Activated naive CD4-positive, alpha-beta T cell treated with anti-CD3 and anti-CD28 coated beads, Interleukin-2, amount 50 U/mL, for 24 hours (primary cell): Measurements from ENCODE around the gene SCGB1A1.
"Not testable (repeated sequence)": the region's sequence is repeated elsewhere in the genome, so short reads cannot be mapped to it uniquely, and the experiment has no call there.

Experiments used
- H3K27ac Mint-ChIP-seq: one replicate; pipeline ENCODE4 v1.8.0; 2021; ENCODE audit warnings: mild to moderate bottlenecking, mixed read lengths
- H3K27me3 Mint-ChIP-seq: one replicate; pipeline ENCODE4 v1.8.0; 2021; ENCODE audit warnings: mixed read lengths
- H3K36me3 Mint-ChIP-seq: one replicate; pipeline ENCODE4 v1.8.0; 2021; ENCODE audit warnings: mixed read lengths
- H3K4me1 Mint-ChIP-seq: one replicate; pipeline ENCODE4 v1.8.0; 2021; ENCODE audit warnings: mixed read lengths
- H3K4me3 Mint-ChIP-seq: one replicate; pipeline ENCODE4 v1.8.0; 2021; ENCODE audit warnings: mild to moderate bottlenecking, mixed read lengths
- H3K9me3 Mint-ChIP-seq: one replicate; pipeline ENCODE4 v1.8.0; 2021; ENCODE audit warnings: mixed read lengths

SCGB1A1 gene

DNA sequence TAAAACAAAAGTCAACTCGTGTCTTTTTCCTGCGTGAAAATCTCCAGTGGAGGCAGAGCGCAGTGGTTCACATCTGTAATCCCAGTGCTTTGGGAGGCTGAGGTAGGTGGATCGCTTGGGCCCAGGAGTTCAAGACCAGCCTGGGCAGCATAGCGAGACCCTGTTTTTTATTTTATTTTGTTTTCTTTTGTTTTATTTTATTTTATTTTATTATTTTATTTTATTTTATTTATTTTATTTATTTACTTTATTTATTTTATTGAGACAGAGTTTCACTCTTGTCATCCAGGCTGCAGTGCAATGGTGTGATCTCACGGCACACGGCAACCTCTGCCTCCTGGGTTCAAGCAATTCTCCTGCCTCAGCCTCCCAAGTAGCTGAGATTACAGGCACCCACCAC, 31.1 kb downstream of the SCGB1A1 start:
- H3K27me3 Mint-ChIP-seq, H3K36me3 Mint-ChIP-seq, H3K4me1 Mint-ChIP-seq, H3K4me3 Mint-ChIP-seq, H3K27ac Mint-ChIP-seq, H3K9me3 Mint-ChIP-seq: not testable (repeated sequence)

DNA sequence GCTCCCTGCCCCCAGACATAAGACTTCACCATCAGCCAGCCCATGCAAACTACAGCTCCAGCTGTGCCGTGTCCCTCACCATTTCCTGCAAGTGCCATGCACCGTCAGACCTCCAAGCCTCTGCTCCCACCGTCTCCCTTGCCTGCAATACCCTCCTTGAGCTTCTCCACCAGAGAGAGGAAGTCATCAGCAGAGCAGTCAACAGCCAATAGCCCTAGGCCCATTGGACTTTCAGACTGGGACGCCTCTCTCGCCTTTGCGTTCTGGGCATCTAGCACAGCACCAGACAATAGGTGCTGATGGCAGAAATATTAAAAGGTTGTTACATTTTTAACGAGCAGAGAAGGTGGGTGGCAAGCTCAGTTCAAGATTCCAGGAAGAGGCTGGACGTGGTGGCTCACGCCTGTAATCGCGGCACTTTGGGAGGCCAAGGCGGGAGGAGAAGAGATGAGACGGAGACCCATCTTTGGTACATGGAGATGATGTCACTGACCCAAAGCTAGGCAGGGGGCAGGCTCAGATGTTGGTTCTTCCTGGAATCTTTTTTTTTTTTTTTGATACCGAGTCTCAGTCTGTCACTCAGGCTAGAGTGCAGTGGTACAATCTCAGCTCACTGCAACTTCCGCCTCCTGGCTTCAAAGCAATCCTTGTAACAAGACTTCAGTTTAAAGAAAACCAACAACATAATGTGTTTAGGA, 31.9 kb downstream of the SCGB1A1 start:
- Mint-ChIP-seq H3K4me1 (no peaks in the 10 kb centered on the region), H3K27me3 (peaks cover 4% of the 10 kb centered on the region), H3K27ac (no peak overlapping the region), H3K9me3 (no peaks in the 10 kb centered on the region), H3K36me3 (no peaks in the 10 kb centered on the region), H3K4me3 (no peak overlapping the region)

DNA sequence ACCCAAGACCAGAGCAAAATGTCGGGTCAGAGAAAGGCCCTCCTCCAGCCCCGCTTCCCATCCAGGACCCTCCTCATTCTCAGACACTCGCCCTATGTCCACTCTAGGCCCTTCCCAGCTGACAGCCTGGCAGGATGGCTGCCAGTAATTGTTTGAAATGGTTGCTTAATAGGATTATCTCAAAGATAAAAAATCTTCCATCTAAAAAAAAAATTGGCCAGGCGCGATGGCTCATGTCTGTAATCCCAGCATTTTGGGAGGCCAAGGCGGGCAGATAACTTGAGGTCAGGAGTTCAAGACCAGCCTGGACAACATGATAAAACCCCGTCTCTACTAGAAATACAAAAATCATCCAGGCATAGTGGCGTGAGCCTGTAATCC, 32.4 kb downstream of the SCGB1A1 start:
- peaks cover 4% of the 10 kb centered on the region for H3K27me3 Mint-ChIP-seq
- no peaks in the 10 kb centered on the region for H3K9me3 Mint-ChIP-seq
- H3K4me3 Mint-ChIP-seq, result no peak overlapping the region
- H3K27ac Mint-ChIP-seq, result no peak overlapping the region
- H3K4me1 Mint-ChIP-seq, result no peaks in the 10 kb centered on the region
- no peaks in the 10 kb centered on the region for H3K36me3 Mint-ChIP-seq

DNA sequence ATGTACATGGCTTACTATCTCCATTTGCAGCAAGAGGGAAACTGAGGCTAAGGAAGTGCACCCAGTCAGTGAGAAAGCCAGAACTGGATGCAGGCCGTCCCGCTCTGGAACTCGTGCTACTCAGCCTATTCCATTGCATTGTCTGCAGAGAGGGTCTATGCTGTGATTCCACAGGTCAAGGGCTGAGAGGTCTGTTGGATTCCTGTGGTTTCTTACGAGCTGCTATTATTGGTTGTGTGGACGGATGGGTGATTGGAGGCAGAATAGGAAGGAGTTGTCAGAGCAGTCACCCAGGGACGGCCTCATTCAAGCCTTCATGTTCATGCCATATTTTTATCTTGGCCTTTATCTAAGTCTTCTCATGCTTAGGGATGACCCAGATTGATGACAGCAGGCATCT, 33.4 kb downstream of the SCGB1A1 start:
- Mint-ChIP-seq H3K9me3 (no peaks in the 10 kb centered on the region), H3K4me3 (no peak overlapping the region), H3K27me3 (no peaks in the 10 kb centered on the region), H3K27ac (no peak overlapping the region), H3K36me3 (no peaks in the 10 kb centered on the region), H3K4me1 (no peaks in the 10 kb centered on the region)

DNA sequence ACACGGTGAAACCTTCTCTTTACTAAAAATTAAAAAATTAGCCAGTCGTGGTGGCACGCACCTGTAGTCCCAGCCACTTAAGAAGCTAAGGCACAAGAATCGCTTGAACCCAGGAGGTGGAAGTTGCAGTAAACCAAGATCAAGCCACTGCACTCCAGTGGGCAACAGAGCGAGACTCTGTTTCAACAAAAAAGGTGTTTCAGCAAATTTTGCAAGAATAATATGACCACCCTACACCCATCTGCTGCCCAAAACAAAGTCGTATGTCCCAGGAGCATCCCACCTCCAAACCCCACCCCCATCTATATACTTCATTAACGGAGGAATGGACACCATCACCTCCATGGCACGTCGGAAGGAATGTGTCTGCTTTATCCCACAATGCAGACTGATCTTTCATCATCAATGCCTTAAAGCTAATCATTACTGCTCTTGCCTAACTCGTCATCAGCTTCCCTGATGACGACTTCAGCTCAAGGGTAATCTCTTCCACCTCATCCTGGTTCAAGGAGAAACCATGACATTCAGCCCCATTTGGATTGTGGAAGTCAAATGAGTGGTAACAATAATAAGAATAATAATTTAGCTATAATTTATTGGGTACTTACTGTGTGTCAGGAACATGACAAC, 34.1 kb downstream of the SCGB1A1 start:
- Mint-ChIP-seq H3K9me3 (no peaks in the 10 kb centered on the region), H3K4me3 (no peak overlapping the region), H3K4me1 (no peaks in the 10 kb centered on the region), H3K27ac (no peak overlapping the region), H3K27me3 (no peaks in the 10 kb centered on the region), H3K36me3 (no peaks in the 10 kb centered on the region)

- H3K4me3 Mint-ChIP-seq, result no peak overlapping the region
- H3K27me3 Mint-ChIP-seq, result no peaks in the 10 kb centered on the region
- H3K9me3 Mint-ChIP-seq, result no peaks in the 10 kb centered on the region
- no peaks in the 10 kb centered on the region for H3K36me3 Mint-ChIP-seq
- no peak overlapping the region for H3K27ac Mint-ChIP-seq
- no peaks in the 10 kb centered on the region for H3K4me1 Mint-ChIP-seq
Observed at GRCh38 chr11:62456630-62457029, 37.8 kb downstream of the SCGB1A1 start.

DNA sequence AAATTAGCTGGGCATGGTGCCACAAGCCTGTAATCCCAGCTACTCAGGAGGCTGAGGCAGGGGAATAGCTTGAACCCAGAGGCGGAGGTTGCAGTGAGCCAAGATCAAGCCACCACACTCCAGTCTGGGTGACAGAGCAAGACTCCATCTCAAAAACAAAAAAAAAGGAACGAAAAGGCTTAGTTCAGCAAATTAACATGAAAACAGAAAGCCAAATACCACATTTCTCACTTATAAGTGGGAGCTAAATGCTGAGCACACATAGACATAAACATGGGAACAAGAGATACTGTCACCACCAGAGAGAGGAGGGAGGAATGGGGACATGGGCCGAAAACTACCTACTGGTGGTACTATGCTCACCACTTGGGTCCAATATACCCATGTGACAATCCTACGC, 38.6 kb downstream of the SCGB1A1 start:
- no peaks in the 10 kb centered on the region for H3K9me3 Mint-ChIP-seq
- H3K4me1 Mint-ChIP-seq, result no peaks in the 10 kb centered on the region
- H3K36me3 Mint-ChIP-seq, result no peaks in the 10 kb centered on the region
- H3K27ac Mint-ChIP-seq, result no peak overlapping the region
- no peak overlapping the region for H3K4me3 Mint-ChIP-seq
- H3K27me3 Mint-ChIP-seq, result no peaks in the 10 kb centered on the region

GRCh38 chr11:62458212-62459002, 39.6 kb downstream of the SCGB1A1 start:
- H3K36me3 Mint-ChIP-seq, result no peaks in the 10 kb centered on the region
- H3K4me1 Mint-ChIP-seq, result no peaks in the 10 kb centered on the region
- H3K27me3 Mint-ChIP-seq, result no peaks in the 10 kb centered on the region
- H3K9me3 Mint-ChIP-seq, result no peaks in the 10 kb centered on the region
- no peak overlapping the region for H3K4me3 Mint-ChIP-seq
- no peak overlapping the region for H3K27ac Mint-ChIP-seq

- Mint-ChIP-seq H3K36me3 (no peaks in the 10 kb centered on the region), H3K9me3 (no peaks in the 10 kb centered on the region), H3K27ac (no peak overlapping the region), H3K27me3 (no peaks in the 10 kb centered on the region), H3K4me1 (no peaks in the 10 kb centered on the region), H3K4me3 (no peak overlapping the region)
Observed at GRCh38 chr11:62459080-62459479, 40.2 kb downstream of the SCGB1A1 start.

DNA sequence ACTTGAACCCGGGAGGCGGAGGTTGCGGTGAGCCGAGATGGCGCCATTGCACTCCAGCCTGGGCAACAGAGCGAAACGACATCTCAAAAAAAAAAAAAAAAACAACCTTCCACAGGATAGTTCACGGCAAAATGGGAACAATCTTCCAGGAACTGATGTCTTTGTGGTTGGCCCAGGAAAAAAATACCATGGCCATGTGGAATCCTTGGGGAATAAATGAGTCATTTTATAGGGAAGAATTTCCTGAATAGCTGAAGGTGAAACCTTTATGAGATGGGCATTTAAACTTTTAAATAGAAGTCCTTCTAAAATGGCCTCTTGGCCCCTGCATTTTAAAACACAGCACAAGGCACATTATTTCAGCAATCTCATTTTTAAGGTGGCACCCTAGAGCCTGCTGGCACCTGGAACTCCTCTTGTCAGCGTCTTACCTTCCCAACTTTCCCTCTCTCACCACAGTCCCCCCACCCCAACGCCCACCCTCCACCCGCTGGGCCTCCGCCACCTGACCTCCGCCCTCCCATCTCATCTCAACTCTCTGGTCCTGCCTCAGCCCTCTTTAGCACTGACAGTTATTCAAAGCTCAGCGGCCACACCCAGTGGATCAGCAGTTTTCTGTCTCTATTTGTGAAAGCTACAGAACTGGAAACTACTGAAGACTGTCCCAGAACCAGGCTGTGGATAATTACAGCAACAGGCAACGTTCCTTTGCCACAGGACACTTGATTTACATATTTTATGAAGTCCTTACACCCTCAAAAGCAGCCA, 43.1 kb downstream of the SCGB1A1 start:
- Mint-ChIP-seq H3K4me1 (no peaks in the 10 kb centered on the region), H3K27me3 (no peaks in the 10 kb centered on the region), H3K4me3 (no peak overlapping the region)

DNA sequence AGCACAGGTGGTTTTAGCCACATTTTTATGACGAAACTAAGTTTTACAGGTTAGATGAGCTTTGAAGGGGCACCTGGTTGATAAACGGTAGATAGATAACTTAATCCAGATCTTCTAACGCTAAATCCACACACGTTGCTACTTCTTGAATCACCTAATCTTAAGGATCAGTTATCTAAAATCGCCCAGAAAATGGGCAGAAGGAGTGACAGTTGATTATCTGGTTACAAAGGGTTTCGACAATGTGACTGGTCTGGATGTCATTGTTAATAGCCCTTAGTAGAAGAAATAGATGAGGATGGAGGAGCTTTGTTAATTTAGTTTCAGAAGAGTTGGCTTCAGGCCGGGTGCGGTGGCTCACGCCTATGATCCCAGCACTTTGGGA, 43.7 kb downstream of the SCGB1A1 start:
- Mint-ChIP-seq H3K9me3 (no peaks in the 10 kb centered on the region), H3K27me3 (no peaks in the 10 kb centered on the region), H3K36me3 (no peaks in the 10 kb centered on the region), H3K4me3 (no peak overlapping the region), H3K27ac (no peak overlapping the region), H3K4me1 (no peaks in the 10 kb centered on the region)

More for the DNA sequence above, 43.1 kb downstream of the SCGB1A1 start:
- no peaks in the 10 kb centered on the region for H3K9me3 Mint-ChIP-seq
- H3K36me3 Mint-ChIP-seq, result no peaks in the 10 kb centered on the region
- H3K27ac Mint-ChIP-seq, result no peak overlapping the region

GRCh38 chr11:62463121-62463542, 44.3 kb downstream of the SCGB1A1 start:
- no peaks in the 10 kb centered on the region for H3K9me3 Mint-ChIP-seq
- no peaks in the 10 kb centered on the region for H3K27me3 Mint-ChIP-seq
- no peaks in the 10 kb centered on the region for H3K4me1 Mint-ChIP-seq
- H3K27ac Mint-ChIP-seq, result peak overlapping the region; percentile 19
- no peak overlapping the region for H3K4me3 Mint-ChIP-seq
- no peaks in the 10 kb centered on the region for H3K36me3 Mint-ChIP-seq

- Mint-ChIP-seq H3K27ac (no peak overlapping the region), H3K9me3 (no peaks in the 10 kb centered on the region), H3K27me3 (no peaks in the 10 kb centered on the region), H3K4me1 (no peaks in the 10 kb centered on the region), H3K4me3 (no peak overlapping the region), H3K36me3 (no peaks in the 10 kb centered on the region)
Observed at GRCh38 chr11:62464655-62465054, 45.8 kb downstream of the SCGB1A1 start.

DNA sequence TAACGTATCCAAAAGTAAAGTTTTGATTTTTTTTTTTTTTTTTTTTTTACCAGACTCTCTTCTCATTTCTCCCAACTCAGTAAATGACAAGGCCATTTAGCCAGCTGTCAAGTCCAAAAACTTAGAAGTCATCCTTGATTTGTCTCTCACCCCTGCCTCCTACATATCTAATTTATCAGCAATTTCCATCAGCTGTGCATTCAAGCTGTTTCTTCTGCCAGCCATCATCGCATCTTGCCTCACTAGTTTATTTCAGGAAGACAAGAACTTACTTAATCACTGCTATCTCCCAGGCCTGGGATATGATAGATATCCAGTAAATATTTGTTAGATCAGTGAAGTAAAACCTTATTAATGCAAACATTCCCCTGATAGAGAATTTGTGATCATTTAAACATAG, 47.6 kb downstream of the SCGB1A1 start:
- no peaks in the 10 kb centered on the region for H3K27me3 Mint-ChIP-seq
- no peak overlapping the region for H3K4me3 Mint-ChIP-seq
- H3K9me3 Mint-ChIP-seq, result no peaks in the 10 kb centered on the region
- H3K4me1 Mint-ChIP-seq, result no peaks in the 10 kb centered on the region
- H3K27ac Mint-ChIP-seq, result no peak overlapping the region
- H3K36me3 Mint-ChIP-seq, result no peaks in the 10 kb centered on the region

GRCh38 chr11:62468577-62468976, 49.7 kb downstream of the SCGB1A1 start:
- Mint-ChIP-seq H3K4me3 (no peak overlapping the region), H3K27ac (no peak overlapping the region), H3K9me3 (no peaks in the 10 kb centered on the region), H3K27me3 (no peaks in the 10 kb centered on the region), H3K4me1 (no peaks in the 10 kb centered on the region), H3K36me3 (no peaks in the 10 kb centered on the region)

GRCh38 chr11:62471603-62472002, 52.8 kb downstream of the SCGB1A1 start:
- Mint-ChIP-seq H3K4me3 (no peak overlapping the region), H3K4me1 (no peaks in the 10 kb centered on the region), H3K36me3 (no peaks in the 10 kb centered on the region), H3K27ac (no peak overlapping the region), H3K27me3 (no peaks in the 10 kb centered on the region), H3K9me3 (no peaks in the 10 kb centered on the region)
